Measurements from ENCODE around the gene KIRREL3. TPM values are rescaled to one million over a fixed set of nuclear protein-coding genes. Genes with fewer than 3 reads are reported as not detected.

Gene KIRREL3
- total and polyA plus RNA-seq, 3 donors from 2014 or later: 1.0 to 1.1 (median 1.1) TPM

- intact Hi-C loops (cut with DNase I; ENCODE audit: low total_unique reads): no loop called here
- 53 to 54% methylated on average over 3 of the region's 3 CpGs for WGBS, 2 donors
- H3K4me1 ChIP-seq: no peaks in the 10 kb centered on the region
- H3K36me3 ChIP-seq (ENCODE audit: low read depth, missing control alignments): no peaks in the 10 kb centered on the region
- H3K27ac ChIP-seq: no peak overlapping the region
- DNase-seq: no peak
- H3K27me3 ChIP-seq: no peaks in the 10 kb centered on the region
- no peak for TF ChIP-seq POLR2A (IDR thresholded peaks at IDR 0.05)
- TF ChIP-seq CTCF (IDR thresholded peaks at IDR 0.05): no peak
- no peak overlapping the region for H3K4me3 ChIP-seq
- H3K9me3 ChIP-seq: no peaks in the 10 kb centered on the region
Observed at GRCh38 chr11:126680700-126681099, 319.9 kb downstream of the KIRREL3 start.

- TF ChIP-seq POLR2A (IDR thresholded peaks at IDR 0.05) (no peak), CTCF (IDR thresholded peaks at IDR 0.05) (no peak)
- Histone ChIP-seq H3K36me3 (ENCODE audit: low read depth, missing control alignments) (no peaks in the 10 kb centered on the region), H3K27ac (no peak overlapping the region), H3K9me3 (no peaks in the 10 kb centered on the region), H3K27me3 (no peaks in the 10 kb centered on the region), H3K4me3 (no peak overlapping the region), H3K4me1 (no peaks in the 10 kb centered on the region)
- intact Hi-C loops (cut with DNase I; ENCODE audit: low total_unique reads): no loop called here
- 68 to 69% methylated on average over 4 of the region's 4 CpGs for WGBS, 2 donors
- DNase-seq: no peak
Observed at GRCh38 chr11:126680131-126680530, 320.4 kb downstream of the KIRREL3 start.

- intact Hi-C loops (cut with DNase I; ENCODE audit: low total_unique reads): no loop called here
- H3K36me3 ChIP-seq (ENCODE audit: low read depth, missing control alignments): no peaks in the 10 kb centered on the region
- no peak for DNase-seq
- TF ChIP-seq CTCF (IDR thresholded peaks at IDR 0.05) (no peak), POLR2A (IDR thresholded peaks at IDR 0.05) (no peak)
- H3K27me3 ChIP-seq: no peaks in the 10 kb centered on the region
- no peak overlapping the region for H3K27ac ChIP-seq
- no peak overlapping the region for H3K4me3 ChIP-seq
- H3K9me3 ChIP-seq: no peaks in the 10 kb centered on the region
- WGBS, 2 donors: 46 to 47% methylated on average over 2 of the region's 2 CpGs
- no peaks in the 10 kb centered on the region for H3K4me1 ChIP-seq
Observed at GRCh38 chr11:126679033-126679432, 321.5 kb downstream of the KIRREL3 start.

GRCh38 chr11:126676536-126676935 is 324.0 kb downstream of the KIRREL3 start:
- Histone ChIP-seq H3K4me3 (no peak overlapping the region), H3K4me1 (no peaks in the 10 kb centered on the region), H3K27me3 (no peaks in the 10 kb centered on the region), H3K27ac (no peak overlapping the region), H3K9me3 (no peaks in the 10 kb centered on the region), H3K36me3 (ENCODE audit: low read depth, missing control alignments) (no peaks in the 10 kb centered on the region)
- no peak for DNase-seq
- TF ChIP-seq POLR2A (IDR thresholded peaks at IDR 0.05): no peak
- intact Hi-C loops (cut with DNase I; ENCODE audit: low total_unique reads): no loop called here
- WGBS, 2 donors: 93 to 95% methylated on average over 9 of the region's 9 CpGs

- no peak overlapping the region for H3K27ac ChIP-seq
- H3K27me3 ChIP-seq: no peaks in the 10 kb centered on the region
- no peak for DNase-seq
- 88 to 93% methylated on average over 1 of the region's 1 CpG for WGBS, 2 donors
- H3K4me1 ChIP-seq: no peaks in the 10 kb centered on the region
- no peaks in the 10 kb centered on the region for H3K9me3 ChIP-seq
- TF ChIP-seq POLR2A (IDR thresholded peaks at IDR 0.05): no peak
- no peak for TF ChIP-seq CTCF (IDR thresholded peaks at IDR 0.05)
- no peaks in the 10 kb centered on the region for H3K36me3 ChIP-seq (ENCODE audit: low read depth, missing control alignments)
- H3K4me3 ChIP-seq: no peak overlapping the region
- intact Hi-C loops (cut with DNase I; ENCODE audit: low total_unique reads): no loop called here
Observed at GRCh38 chr11:126673319-126673718, 327.3 kb downstream of the KIRREL3 start.

Data from testis (tissue), 3 donors.